ENCODE data around the gene FBXO15.

FBXO15 gene

DNA sequence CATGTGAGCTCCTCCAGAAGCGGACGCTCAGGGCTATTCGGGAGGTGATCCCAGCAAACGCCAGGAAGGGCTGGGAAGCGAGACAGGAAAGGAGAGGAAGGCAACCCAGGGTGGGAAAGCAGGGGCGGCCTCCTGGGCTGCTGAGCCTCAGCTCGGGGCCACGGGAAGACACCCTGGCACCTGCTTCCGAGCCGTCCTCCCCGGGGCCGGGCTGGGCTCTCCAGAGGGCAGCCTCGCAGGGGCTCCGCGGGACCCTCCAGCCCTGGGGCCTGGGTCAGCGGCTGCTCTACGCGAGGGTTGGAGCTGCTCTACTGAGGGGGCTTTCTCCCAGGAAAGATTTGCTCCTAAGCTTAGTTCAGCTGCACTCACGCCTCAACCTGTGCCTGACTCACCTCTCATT is 34.7 kb upstream of the FBXO15 start:
- no peaks in the 10 kb centered on the region for H3K36me3 ChIP-seq (ENCODE audit: control insufficient read depth, insufficient read depth, low read length)
- H3K27me3 ChIP-seq (replicated peaks; ENCODE audit: control insufficient read depth, insufficient read depth, low read length, poor library complexity, severe bottlenecking), result peaks cover 4% of the 10 kb centered on the region
- H3K4me1 ChIP-seq (ENCODE audit: control insufficient read depth, insufficient read depth, low read length, poor library complexity, severe bottlenecking), result no peaks in the 10 kb centered on the region
- H3K9me3 ChIP-seq (ENCODE audit: control insufficient read depth, low read length), result no peaks in the 10 kb centered on the region
- H3K27ac ChIP-seq (ENCODE audit: insufficient read depth, low read length, poor library complexity, severe bottlenecking), result no peak overlapping the region
- H3K4me3 ChIP-seq (ENCODE audit: insufficient read depth, low read depth, low read length, poor library complexity, severe bottlenecking), result no peak overlapping the region
- DNase-seq, result no peak

- peaks cover 4% of the 10 kb centered on the region for H3K27me3 ChIP-seq (replicated peaks; ENCODE audit: control insufficient read depth, insufficient read depth, low read length, poor library complexity, severe bottlenecking)
- no peaks in the 10 kb centered on the region for H3K4me1 ChIP-seq (ENCODE audit: control insufficient read depth, insufficient read depth, low read length, poor library complexity, severe bottlenecking)
- no peaks in the 10 kb centered on the region for H3K9me3 ChIP-seq (ENCODE audit: control insufficient read depth, low read length)
- no peaks in the 10 kb centered on the region for H3K36me3 ChIP-seq (ENCODE audit: control insufficient read depth, insufficient read depth, low read length)
- DNase-seq, result no peak
- no peak overlapping the region for H3K4me3 ChIP-seq (ENCODE audit: insufficient read depth, low read depth, low read length, poor library complexity, severe bottlenecking)
- no peak overlapping the region for H3K27ac ChIP-seq (ENCODE audit: insufficient read depth, low read length, poor library complexity, severe bottlenecking)
Observed at GRCh38 chr18:74179623-74180199, 32.1 kb upstream of the FBXO15 start.

GRCh38 chr18:74178884-74179283 is 31.2 kb upstream of the FBXO15 start:
- peaks cover 4% of the 10 kb centered on the region for H3K27me3 ChIP-seq (replicated peaks; ENCODE audit: control insufficient read depth, insufficient read depth, low read length, poor library complexity, severe bottlenecking)

DNA sequence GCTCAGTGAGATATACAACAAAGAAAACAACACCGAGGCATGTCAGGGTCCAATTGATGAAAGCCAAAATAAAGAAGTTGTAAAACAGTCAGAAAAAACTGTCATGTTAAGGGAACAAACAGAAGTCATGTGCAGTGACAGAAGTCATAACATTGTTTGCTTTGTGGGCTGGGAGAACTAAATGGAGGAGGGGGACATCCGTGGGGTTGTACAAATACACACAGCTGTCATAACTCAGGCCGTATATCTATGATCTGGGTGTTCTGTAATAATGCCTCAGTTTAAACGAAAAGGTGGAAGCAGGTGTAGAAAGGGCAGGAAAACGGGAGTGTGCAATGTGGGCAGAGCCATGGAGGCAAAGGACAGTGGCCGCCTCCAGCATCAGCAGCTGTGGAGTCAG is 28.0 kb upstream of the FBXO15 start:
- no peak overlapping the region for H3K27ac ChIP-seq (ENCODE audit: insufficient read depth, low read length, poor library complexity, severe bottlenecking)
- no peaks in the 10 kb centered on the region for H3K4me1 ChIP-seq (ENCODE audit: control insufficient read depth, insufficient read depth, low read length, poor library complexity, severe bottlenecking)
- H3K27me3 ChIP-seq (replicated peaks; ENCODE audit: control insufficient read depth, insufficient read depth, low read length, poor library complexity, severe bottlenecking), result peaks cover 2% of the 10 kb centered on the region
- no peaks in the 10 kb centered on the region for H3K36me3 ChIP-seq (ENCODE audit: control insufficient read depth, insufficient read depth, low read length)
- H3K4me3 ChIP-seq (ENCODE audit: insufficient read depth, low read depth, low read length, poor library complexity, severe bottlenecking), result no peak overlapping the region
- no peak for DNase-seq
- no peaks in the 10 kb centered on the region for H3K9me3 ChIP-seq (ENCODE audit: control insufficient read depth, low read length)

More at GRCh38 chr18:74178884-74179283, 31.2 kb upstream of the FBXO15 start:
- no peak for DNase-seq
- Histone ChIP-seq H3K36me3 (ENCODE audit: control insufficient read depth, insufficient read depth, low read length) (no peaks in the 10 kb centered on the region), H3K27ac (ENCODE audit: insufficient read depth, low read length, poor library complexity, severe bottlenecking) (no peak overlapping the region), H3K4me3 (ENCODE audit: insufficient read depth, low read depth, low read length, poor library complexity, severe bottlenecking) (no peak overlapping the region), H3K9me3 (ENCODE audit: control insufficient read depth, low read length) (no peaks in the 10 kb centered on the region), H3K4me1 (ENCODE audit: control insufficient read depth, insufficient read depth, low read length, poor library complexity, severe bottlenecking) (no peaks in the 10 kb centered on the region)

DNA sequence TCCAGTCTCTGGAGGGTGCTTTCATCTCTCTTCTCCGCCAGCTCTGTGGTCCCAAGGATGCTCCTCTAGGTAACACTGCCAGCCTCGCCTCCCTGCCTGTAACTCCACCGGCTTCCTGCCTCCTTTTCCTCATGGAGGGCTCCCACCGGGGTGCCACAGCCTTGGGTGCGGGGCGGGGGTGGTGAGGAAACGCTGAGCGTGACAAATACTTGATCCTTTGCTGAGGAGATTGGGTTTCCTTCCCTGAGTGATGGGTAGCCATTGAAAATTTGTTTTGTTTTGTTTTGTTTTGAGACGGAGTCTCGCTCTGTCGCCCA is 25.8 kb upstream of the FBXO15 start:
- Histone ChIP-seq H3K27me3 (replicated peaks; ENCODE audit: control insufficient read depth, insufficient read depth, low read length, poor library complexity, severe bottlenecking) (peaks cover 2% of the 10 kb centered on the region), H3K27ac (ENCODE audit: insufficient read depth, low read length, poor library complexity, severe bottlenecking) (no peak overlapping the region), H3K9me3 (ENCODE audit: control insufficient read depth, low read length) (no peaks in the 10 kb centered on the region), H3K4me1 (ENCODE audit: control insufficient read depth, insufficient read depth, low read length, poor library complexity, severe bottlenecking) (no peaks in the 10 kb centered on the region), H3K4me3 (ENCODE audit: insufficient read depth, low read depth, low read length, poor library complexity, severe bottlenecking) (no peak overlapping the region), H3K36me3 (ENCODE audit: control insufficient read depth, insufficient read depth, low read length) (no peaks in the 10 kb centered on the region)
- DNase-seq, result no peak

GRCh38 chr18:74172697-74173433 is 25.2 kb upstream of the FBXO15 start:
- Histone ChIP-seq H3K4me3 (ENCODE audit: insufficient read depth, low read depth, low read length, poor library complexity, severe bottlenecking) (no peak overlapping the region), H3K9me3 (ENCODE audit: control insufficient read depth, low read length) (no peaks in the 10 kb centered on the region), H3K4me1 (ENCODE audit: control insufficient read depth, insufficient read depth, low read length, poor library complexity, severe bottlenecking) (no peaks in the 10 kb centered on the region), H3K27me3 (replicated peaks; ENCODE audit: control insufficient read depth, insufficient read depth, low read length, poor library complexity, severe bottlenecking) (peaks cover 2% of the 10 kb centered on the region), H3K27ac (ENCODE audit: insufficient read depth, low read length, poor library complexity, severe bottlenecking) (no peak overlapping the region), H3K36me3 (ENCODE audit: control insufficient read depth, insufficient read depth, low read length) (no peaks in the 10 kb centered on the region)
- no peak for DNase-seq

DNA sequence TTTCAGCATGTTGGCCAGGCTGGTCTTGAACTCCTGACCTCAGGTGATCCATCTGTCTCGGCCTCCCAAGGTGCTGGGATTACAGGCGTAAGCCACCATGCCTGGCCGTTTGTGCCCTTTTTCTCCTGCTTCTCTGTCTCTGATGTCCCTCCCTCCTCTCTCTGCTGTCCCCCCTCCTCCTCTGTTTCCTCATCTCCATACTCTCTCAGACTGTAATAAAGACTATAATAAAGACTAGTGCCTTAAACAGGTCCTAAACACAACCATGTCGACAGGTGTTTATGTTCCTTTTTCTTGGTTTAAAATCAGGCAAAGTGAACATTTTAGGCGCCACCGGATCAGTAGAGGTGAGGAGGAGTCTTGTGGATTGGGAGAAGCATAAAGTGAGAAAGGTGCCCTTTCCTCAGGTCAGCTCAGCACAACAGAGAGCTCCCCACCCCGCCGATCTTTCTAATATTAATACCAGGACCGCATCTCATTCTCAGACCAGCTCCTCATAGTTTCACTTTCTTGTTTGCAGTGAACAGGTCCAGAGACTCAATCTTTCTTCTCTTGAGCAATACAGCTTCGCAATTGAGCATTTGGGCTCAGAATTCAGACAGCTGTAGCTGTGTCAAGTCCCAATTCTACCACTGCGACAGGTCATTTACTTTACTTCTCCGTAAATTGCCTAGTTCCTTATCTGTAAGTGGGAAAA is 24.4 kb upstream of the FBXO15 start:
- no peaks in the 10 kb centered on the region for H3K36me3 ChIP-seq (ENCODE audit: control insufficient read depth, insufficient read depth, low read length)
- peaks cover 2% of the 10 kb centered on the region for H3K27me3 ChIP-seq (replicated peaks; ENCODE audit: control insufficient read depth, insufficient read depth, low read length, poor library complexity, severe bottlenecking)
- no peaks in the 10 kb centered on the region for H3K9me3 ChIP-seq (ENCODE audit: control insufficient read depth, low read length)
- no peak overlapping the region for H3K4me3 ChIP-seq (ENCODE audit: insufficient read depth, low read depth, low read length, poor library complexity, severe bottlenecking)
- H3K4me1 ChIP-seq (ENCODE audit: control insufficient read depth, insufficient read depth, low read length, poor library complexity, severe bottlenecking), result no peaks in the 10 kb centered on the region
- no peak overlapping the region for H3K27ac ChIP-seq (ENCODE audit: insufficient read depth, low read length, poor library complexity, severe bottlenecking)
- DNase-seq, result no peak

DNA sequence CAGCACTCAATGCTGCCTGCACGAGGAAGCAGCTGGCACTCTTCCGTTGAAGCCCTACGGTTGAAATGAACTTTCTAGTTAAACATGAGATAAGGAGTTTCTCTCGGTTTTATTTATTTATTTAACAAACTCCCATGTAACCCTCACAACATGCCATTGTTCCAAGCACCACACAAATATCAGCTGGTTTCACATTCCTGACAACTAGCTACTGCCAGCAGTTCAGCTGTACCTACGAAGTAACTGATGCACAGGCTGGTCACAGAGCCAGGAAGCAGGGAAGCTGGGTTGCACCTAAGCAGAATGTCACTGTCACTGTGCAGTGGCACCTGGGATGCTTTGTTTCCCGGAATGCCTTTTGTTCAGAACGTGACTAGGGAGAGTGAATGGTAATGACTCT is 18.8 kb upstream of the FBXO15 start:
- no peaks in the 10 kb centered on the region for H3K36me3 ChIP-seq (ENCODE audit: control insufficient read depth, insufficient read depth, low read length)
- no peak for DNase-seq
- H3K9me3 ChIP-seq (ENCODE audit: control insufficient read depth, low read length), result no peaks in the 10 kb centered on the region
- no peak overlapping the region for H3K27ac ChIP-seq (ENCODE audit: insufficient read depth, low read length, poor library complexity, severe bottlenecking)
- H3K4me1 ChIP-seq (ENCODE audit: control insufficient read depth, insufficient read depth, low read length, poor library complexity, severe bottlenecking), result no peaks in the 10 kb centered on the region
- no peak overlapping the region for H3K4me3 ChIP-seq (ENCODE audit: insufficient read depth, low read depth, low read length, poor library complexity, severe bottlenecking)
- H3K27me3 ChIP-seq (replicated peaks; ENCODE audit: control insufficient read depth, insufficient read depth, low read length, poor library complexity, severe bottlenecking), result peaks cover 2% of the 10 kb centered on the region

DNA sequence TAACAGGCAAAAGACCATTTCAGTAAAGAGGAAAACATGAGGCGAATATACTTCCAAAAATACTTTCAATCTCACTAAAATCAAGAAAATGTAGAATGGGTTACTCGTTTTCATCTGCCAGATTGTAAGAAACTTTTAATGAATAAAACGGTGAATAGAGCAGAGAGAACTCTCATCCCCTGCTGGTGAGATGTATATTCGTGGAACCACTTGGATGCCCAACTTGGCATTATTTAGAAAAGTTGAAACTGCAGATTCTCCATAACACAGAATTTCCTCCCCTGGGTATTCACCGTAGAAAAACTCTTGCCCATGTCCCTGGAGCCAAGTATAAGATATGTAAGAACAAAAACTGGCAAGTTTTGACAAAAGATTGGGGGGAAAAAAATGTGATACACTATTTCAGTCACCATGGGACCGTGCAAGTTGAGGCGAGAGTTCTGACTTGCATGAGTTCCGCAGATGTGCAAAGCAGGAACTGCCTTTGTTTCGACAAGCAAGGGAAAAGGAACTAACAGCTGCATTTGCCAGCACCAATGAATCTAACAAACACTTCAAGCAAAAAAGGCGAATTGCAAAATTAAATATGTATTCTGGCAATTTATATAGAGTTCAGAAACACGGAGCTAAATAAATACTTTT is 15.5 kb upstream of the FBXO15 start:
- no peak overlapping the region for H3K27ac ChIP-seq (ENCODE audit: insufficient read depth, low read length, poor library complexity, severe bottlenecking)
- H3K9me3 ChIP-seq (ENCODE audit: control insufficient read depth, low read length), result no peaks in the 10 kb centered on the region
- no peaks in the 10 kb centered on the region for H3K4me1 ChIP-seq (ENCODE audit: control insufficient read depth, insufficient read depth, low read length, poor library complexity, severe bottlenecking)
- H3K36me3 ChIP-seq (ENCODE audit: control insufficient read depth, insufficient read depth, low read length), result peaks cover 20% of the 10 kb centered on the region
- no peaks in the 10 kb centered on the region for H3K27me3 ChIP-seq (replicated peaks; ENCODE audit: control insufficient read depth, insufficient read depth, low read length, poor library complexity, severe bottlenecking)
- no peak for DNase-seq
- no peak overlapping the region for H3K4me3 ChIP-seq (ENCODE audit: insufficient read depth, low read depth, low read length, poor library complexity, severe bottlenecking)

GRCh38 chr18:74155276-74155675 is 7.6 kb upstream of the FBXO15 start:
- Histone ChIP-seq H3K36me3 (ENCODE audit: control insufficient read depth, insufficient read depth, low read length) (peaks cover 51% of the 10 kb centered on the region), H3K4me1 (ENCODE audit: control insufficient read depth, insufficient read depth, low read length, poor library complexity, severe bottlenecking) (no peaks in the 10 kb centered on the region), H3K27me3 (replicated peaks; ENCODE audit: control insufficient read depth, insufficient read depth, low read length, poor library complexity, severe bottlenecking) (no peaks in the 10 kb centered on the region), H3K27ac (ENCODE audit: insufficient read depth, low read length, poor library complexity, severe bottlenecking) (no peak overlapping the region), H3K9me3 (ENCODE audit: control insufficient read depth, low read length) (no peaks in the 10 kb centered on the region), H3K4me3 (ENCODE audit: insufficient read depth, low read depth, low read length, poor library complexity, severe bottlenecking) (no peak overlapping the region)
- DNase-seq, result no peak

Measured in effector memory CD4-positive, alpha-beta T cell (primary cell).